ENCODE measurements around the gene FRAT1.
"Not testable (repeated sequence)": the region's sequence is repeated elsewhere in the genome, so short reads cannot be mapped to it uniquely, and the experiment has no call there.

The FRAT1 gene

GRCh38 chr10:97336446-97336845 is 17.4 kb downstream of the FRAT1 start:
- no peak for DNase-seq

- no peak for DNase-seq
Measured at GRCh38 chr10:97336942-97337831, 18.1 kb downstream of the FRAT1 start.

- DNase-seq, result no peak
Measured at GRCh38 chr10:97338041-97338440, 19.0 kb downstream of the FRAT1 start.

- no peak for DNase-seq
Measured at GRCh38 chr10:97341416-97341815, 22.3 kb downstream of the FRAT1 start.

GRCh38 chr10:97343664-97344063 is 24.6 kb downstream of the FRAT1 start:
- not testable (repeated sequence) for DNase-seq

GRCh38 chr10:97347317-97347716 is 28.2 kb downstream of the FRAT1 start:
- no peak for DNase-seq

- no peak for DNase-seq
Measured at GRCh38 chr10:97349752-97350513, 30.9 kb downstream of the FRAT1 start.

GRCh38 chr10:97353945-97354344 is 34.9 kb downstream of the FRAT1 start:
- no peak for DNase-seq

GRCh38 chr10:97355571-97355975 is 36.5 kb downstream of the FRAT1 start:
- no peak for DNase-seq

- DNase-seq, result no peak
Measured at GRCh38 chr10:97356318-97356914, 37.3 kb downstream of the FRAT1 start.

- DNase-seq, result no peak
Measured at GRCh38 chr10:97356918-97357317, 37.8 kb downstream of the FRAT1 start.

- DNase-seq, result no peak
Measured at GRCh38 chr10:97358349-97358748, 39.3 kb downstream of the FRAT1 start.

- no peak for DNase-seq
Measured at GRCh38 chr10:97358781-97359180, 39.7 kb downstream of the FRAT1 start.

- no peak for DNase-seq
Measured at GRCh38 chr10:97360705-97361536, 41.9 kb downstream of the FRAT1 start.

GRCh38 chr10:97361537-97361901 is 42.4 kb downstream of the FRAT1 start:
- no peak for DNase-seq

- DNase-seq, result no peak
Measured at GRCh38 chr10:97362310-97363033, 43.4 kb downstream of the FRAT1 start.

- no peak for DNase-seq
Measured at GRCh38 chr10:97363071-97363470, 44.0 kb downstream of the FRAT1 start.

GRCh38 chr10:97365761-97366351 is 46.8 kb downstream of the FRAT1 start:
- DNase-seq, result no peak

- DNase-seq, result no peak
Measured at GRCh38 chr10:97366572-97366971, 47.5 kb downstream of the FRAT1 start.

- no peak for DNase-seq
Measured at GRCh38 chr10:97367126-97367649, 48.1 kb downstream of the FRAT1 start.

Measured in stimulated activated naive CD4-positive, alpha-beta T cell treated with Interleukin-2 at 50 U/mL for 16 hours (primary cell).